Heart right ventricle (tissue), 16 donors: ENCODE data around the gene CNOT6L. TPM values are rescaled to one million over a fixed set of nuclear protein-coding genes. Genes with fewer than 3 reads are reported as not detected.

ENCODE experiments used
- ATAC-seq, 8 donors: fragments of 200-7000 bp; cut with Tn5 transposase; one replicate each; pipeline ENCODE4 v1.9.1; 2020; ENCODE audit warnings: mild to moderate bottlenecking in 8 of 8, moderate library complexity in 8 of 8, moderate number of reproducible peaks in 1 of 8
- DNase-seq, 2 donors: peaks; one replicate each; pipeline ENCODE4 v3.0.0-alpha.2; 2020
- H3K27ac ChIP-seq, 10 donors: fragments of 200-600 bp; sonication (generic) in 2 of 10; one replicate each; pipeline versions ENCODE4 v1.5.0 to v1.8.0; 2020 to 2022; ENCODE audit warnings: mild to moderate bottlenecking in 3 of 10
- H3K27me3 ChIP-seq, 7 donors: fragments of 200-600 bp; one replicate each; pipeline ENCODE4 v1.8.0; 2021 to 2022; ENCODE audit warnings: mild to moderate bottlenecking in 2 of 7
- H3K36me3 ChIP-seq, 9 donors: fragments of 200-600 bp; sonication (generic) in 1 of 9; one replicate each; pipeline versions ENCODE4 v1.5.0 to v1.8.0; 2020 to 2022; ENCODE audit warnings: mild to moderate bottlenecking in 2 of 9
- H3K4me1 ChIP-seq, 9 donors: fragments of 200-600 bp; sonication (generic) in 1 of 9; one replicate each; pipeline versions ENCODE4 v1.5.0 to v1.8.0; 2020 to 2022; ENCODE audit warnings: mild to moderate bottlenecking in 4 of 9
- H3K4me3 ChIP-seq, 10 donors: fragments of 200-600 bp; sonication (generic) in 2 of 10; one replicate each; pipeline versions ENCODE4 v1.5.0 to v1.8.0; 2020 to 2022; ENCODE audit warnings: mild to moderate bottlenecking in 7 of 10, moderate library complexity in 2 of 10
- H3K9me3 ChIP-seq, 11 donors: fragments of 200-600 bp in 10 of 11; sonication (generic) in 2 of 11; one replicate each; pipeline versions ENCODE4 v1.5.0 to v1.8.0; 2013 to 2022; ENCODE audit warnings: mild to moderate bottlenecking in 2 of 11, control low read depth in 1 of 11, moderate library complexity in 1 of 11
- WGBS, 2 donors: extraction: QIAGEN DNeasy Blood & Tissue Kit; methylation state at CpG; one replicate each; pipeline ENCODE4 v1.1.7; 2013; ENCODE audit warnings: inconsistent platforms in 1 of 2; 5-methylcytosine and 5-hydroxymethylcytosine counted together
- intact Hi-C, 10 donors: fragments of 100-400 bp; cut with DNase I; formaldehyde crosslinking; loops; one replicate each; pipeline versions ENCODE4 v1.11.1 to v1.14.2; 2022
- polyA plus RNA-seq, 2 donors: library from polyadenylated mRNA; stranded (reverse); fragments of 200-250 nt; gene quantifications; one replicate each; pipeline ENCODE4 v1.2.3, GENCODE V29; 2013
- total RNA-seq, 10 donors: library from RNA; stranded (reverse); fragmentation: NEBNext Ultra II Directional in 3 of 10; extraction: Animal tissue kit (Norgen Biotek cat#: 25700) in 3 of 10; gene quantifications; one replicate each; pipeline versions ENCODE4 v1.2.1 to v1.2.4, GENCODE V29; 2021 to 2023
- TF ChIP-seq, protein P1 (sequence below), 9 donors: fragments of 200-600 bp; sonication (generic) in 2 of 9; IDR thresholded peaks; one replicate each; pipeline versions ENCODE4 v1.5.0 to v1.8.0; 2021 to 2022; ENCODE audit warnings: antibody characterized with exemption in 9 of 9, mild to moderate bottlenecking in 5 of 9, moderate library complexity in 1 of 9
- donor health status: Arrhythmogenic right ventricular cardiomyopathy.
- donor health status: ischemic (EF 13 %, LVEDD 7.1; RV severe dilation, severe dysfunction).
- donor health status: healthy with polysubstance abuse.
- donor health status: DM: no; HTN: yes; CAD: no.
- donor health status: DM: no; HTN: no; CAD: no.
- donor health status: ischemic (EF 25% LVEDD 6.9; RV normal size, moderate dysfunction).
- donor health status: ischemic (EF 25% LVEDD 5.7; RV mildly dilated, moderate dysfunction).
- donor health status: healthy.
- donor health status: DM: yes; HTN: yes; CAD: no.
- donor health status: Ischemic cardiomyopathy.
- donor health status: ischemic (EF 35%, LVEDD 5.7; RV mildly dilated, moderate dysfunction).
- donor health status: nonischemic (EF 11% LVEDD 7.7; RV severe dilation, severe dysfunction).
- donor health status: DM: yes; HTN: yes; CAD: no.
- donor health status: PGD.
- donor health status: ischemic (EF 29% LVEDD 5.4; RV normal size, mild dysfunction).
- donor health status: nonischemic (EF 23%, LVEDD 6.1; RV moderate dilation, normal function).

The CNOT6L gene
- total and polyA plus RNA-seq, 12 donors, result 3.2 to 32.2 (median 23.2) TPM

- no peak overlapping the region for H3K27ac ChIP-seq
- H3K27me3 ChIP-seq, result no peaks in the 10 kb centered on the region
- no peak overlapping the region for H3K4me3 ChIP-seq
- ATAC-seq (no peak), DNase-seq (no peak)
- H3K4me1 ChIP-seq, result peaks cover 0 to 73% (median 14%) of the 10 kb centered on the region in 9 donors
- peaks cover 0 to 3% (median 0%) of the 10 kb centered on the region in 9 donors for H3K36me3 ChIP-seq
- TF ChIP-seq, protein P1, sequence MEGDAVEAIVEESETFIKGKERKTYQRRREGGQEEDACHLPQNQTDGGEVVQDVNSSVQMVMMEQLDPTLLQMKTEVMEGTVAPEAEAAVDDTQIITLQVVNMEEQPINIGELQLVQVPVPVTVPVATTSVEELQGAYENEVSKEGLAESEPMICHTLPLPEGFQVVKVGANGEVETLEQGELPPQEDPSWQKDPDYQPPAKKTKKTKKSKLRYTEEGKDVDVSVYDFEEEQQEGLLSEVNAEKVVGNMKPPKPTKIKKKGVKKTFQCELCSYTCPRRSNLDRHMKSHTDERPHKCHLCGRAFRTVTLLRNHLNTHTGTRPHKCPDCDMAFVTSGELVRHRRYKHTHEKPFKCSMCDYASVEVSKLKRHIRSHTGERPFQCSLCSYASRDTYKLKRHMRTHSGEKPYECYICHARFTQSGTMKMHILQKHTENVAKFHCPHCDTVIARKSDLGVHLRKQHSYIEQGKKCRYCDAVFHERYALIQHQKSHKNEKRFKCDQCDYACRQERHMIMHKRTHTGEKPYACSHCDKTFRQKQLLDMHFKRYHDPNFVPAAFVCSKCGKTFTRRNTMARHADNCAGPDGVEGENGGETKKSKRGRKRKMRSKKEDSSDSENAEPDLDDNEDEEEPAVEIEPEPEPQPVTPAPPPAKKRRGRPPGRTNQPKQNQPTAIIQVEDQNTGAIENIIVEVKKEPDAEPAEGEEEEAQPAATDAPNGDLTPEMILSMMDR (IDR thresholded peaks at IDR 0.05), result no peak
- peaks cover 0 to 14% (median 0%) of the 10 kb centered on the region in 11 donors for H3K9me3 ChIP-seq
- 94 to 97% methylated on average over 1 of the region's 1 CpG for WGBS, 2 donors
- intact Hi-C loops, result no loop called here
These were observed 23.8 kb downstream of the CNOT6L start for GRCh38 chr4:77795326-77795725.

DNA sequence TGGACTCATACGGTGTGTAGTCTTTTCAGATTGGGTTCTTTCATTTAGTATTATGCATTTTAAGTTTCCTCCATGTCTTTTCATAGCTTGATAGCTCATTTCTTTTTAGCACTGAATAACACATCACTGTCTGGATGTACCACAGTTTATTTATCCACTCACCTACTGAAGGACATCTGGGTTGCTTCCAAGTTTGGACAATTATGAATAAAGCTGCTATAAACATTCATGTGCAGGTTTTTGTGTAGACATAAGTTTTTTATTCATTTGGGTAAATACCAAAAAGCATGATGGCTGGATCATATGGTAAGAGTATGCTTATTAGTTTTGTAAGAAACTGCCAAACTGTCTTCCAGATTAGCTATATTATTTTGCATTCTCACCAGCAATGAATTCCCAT is 29.0 kb downstream of the CNOT6L start:
- intact Hi-C loops, result no loop called here
- Histone ChIP-seq H3K9me3 (peaks cover 0 to under 1% (median 0%) of the 10 kb centered on the region in 11 donors), H3K27me3 (no peaks in the 10 kb centered on the region), H3K36me3 (no peaks in the 10 kb centered on the region), H3K4me3 (no peak overlapping the region), H3K4me1 (peaks cover 0 to 42% (median 18%) of the 10 kb centered on the region in 9 donors), H3K27ac (no peak overlapping the region)
- TF ChIP-seq, protein P1 (IDR thresholded peaks at IDR 0.05), result no peak
- DNase-seq (no peak), ATAC-seq (no peak)
- WGBS, 2 donors, result 86 to 88% methylated on average over 1 of the region's 1 CpG

DNA sequence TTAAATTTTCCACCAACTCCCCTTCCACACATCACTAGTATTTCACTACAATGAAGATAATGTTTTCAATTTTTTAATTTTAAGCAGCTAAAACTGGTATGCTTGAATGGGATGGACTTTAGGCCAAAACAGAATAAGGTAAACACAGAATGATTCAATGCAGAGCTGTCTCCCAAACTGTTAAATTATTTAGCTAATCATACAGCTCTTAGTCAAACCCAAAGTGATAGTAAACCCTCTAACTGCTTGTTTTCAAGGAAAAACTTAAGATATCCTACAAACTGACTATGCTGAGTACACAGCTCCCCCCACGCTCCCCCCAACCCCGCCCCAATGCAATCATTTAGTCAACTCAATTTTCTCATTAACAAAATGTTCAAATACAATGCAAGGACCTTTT is 30.2 kb downstream of the CNOT6L start:
- WGBS, 2 donors, result 96% methylated on average over 2 of the region's 2 CpGs
- TF ChIP-seq, protein P1 (IDR thresholded peaks at IDR 0.05), result no peak
- no peaks in the 10 kb centered on the region for H3K27me3 ChIP-seq
- no peak for ATAC-seq
- intact Hi-C loops, result no loop called here
- no peak overlapping the region for H3K27ac ChIP-seq
- H3K9me3 ChIP-seq, result no peaks in the 10 kb centered on the region
- no peak overlapping the region for H3K4me3 ChIP-seq
- DNase-seq, result no peak
- peaks cover 0 to 51% (median 18%) of the 10 kb centered on the region in 9 donors for H3K4me1 ChIP-seq
- no peaks in the 10 kb centered on the region for H3K36me3 ChIP-seq

DNA sequence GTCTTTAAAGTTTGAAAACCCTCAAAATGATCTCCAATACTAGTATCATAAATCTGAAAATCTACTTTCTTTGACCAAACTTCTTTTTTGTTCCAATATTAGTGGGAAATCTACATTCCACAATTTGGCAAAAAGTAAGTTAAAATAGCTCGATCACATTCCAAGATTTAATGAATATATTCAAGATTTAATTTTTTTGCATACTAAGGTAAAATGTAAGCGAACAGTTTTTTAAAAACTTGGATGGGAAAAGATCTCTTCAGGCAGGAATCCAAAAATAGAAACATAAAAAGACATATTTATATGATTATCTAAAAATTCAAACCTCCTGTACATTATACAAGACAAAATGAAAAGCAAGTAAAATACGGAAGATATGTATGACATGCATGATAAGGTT is 31.2 kb downstream of the CNOT6L start:
- intact Hi-C loops, result no loop called here
- Histone ChIP-seq H3K36me3 (no peaks in the 10 kb centered on the region), H3K4me1 (peaks cover 0 to 55% (median 16%) of the 10 kb centered on the region in 9 donors), H3K4me3 (no peak overlapping the region), H3K27me3 (no peaks in the 10 kb centered on the region), H3K9me3 (no peaks in the 10 kb centered on the region), H3K27ac (no peak overlapping the region)
- 79 to 86% methylated on average over 3 of the region's 3 CpGs for WGBS, 2 donors
- ATAC-seq, result no peak
- DNase-seq, result no peak
- TF ChIP-seq, protein P1 (IDR thresholded peaks at IDR 0.05), result no peak
